ENCODE measurements around the gene CDC73.
A peak's percentile ranks its signal among the peaks of the same experiment; 100 is the strongest.

Gene CDC73

DNA sequence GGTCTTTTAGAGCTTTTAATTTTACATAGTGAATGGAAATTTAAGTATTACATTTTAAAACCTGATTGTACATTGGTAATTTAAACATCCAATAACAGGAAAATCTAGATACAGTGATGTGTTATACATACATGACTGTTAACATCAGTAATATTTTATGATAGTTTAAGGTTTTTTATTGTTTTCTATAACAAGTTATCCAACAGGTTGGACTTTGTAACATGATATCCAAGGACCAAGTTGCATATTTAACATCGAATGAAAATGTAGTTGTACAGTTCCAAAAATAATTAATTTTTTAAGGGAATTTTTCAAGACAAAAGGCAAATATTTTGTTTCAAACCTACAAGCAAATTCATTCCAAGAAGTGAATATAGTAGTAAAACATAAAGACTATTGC is 31.0 kb upstream of the CDC73 start:
- TF ChIP-seq, protein P1, sequence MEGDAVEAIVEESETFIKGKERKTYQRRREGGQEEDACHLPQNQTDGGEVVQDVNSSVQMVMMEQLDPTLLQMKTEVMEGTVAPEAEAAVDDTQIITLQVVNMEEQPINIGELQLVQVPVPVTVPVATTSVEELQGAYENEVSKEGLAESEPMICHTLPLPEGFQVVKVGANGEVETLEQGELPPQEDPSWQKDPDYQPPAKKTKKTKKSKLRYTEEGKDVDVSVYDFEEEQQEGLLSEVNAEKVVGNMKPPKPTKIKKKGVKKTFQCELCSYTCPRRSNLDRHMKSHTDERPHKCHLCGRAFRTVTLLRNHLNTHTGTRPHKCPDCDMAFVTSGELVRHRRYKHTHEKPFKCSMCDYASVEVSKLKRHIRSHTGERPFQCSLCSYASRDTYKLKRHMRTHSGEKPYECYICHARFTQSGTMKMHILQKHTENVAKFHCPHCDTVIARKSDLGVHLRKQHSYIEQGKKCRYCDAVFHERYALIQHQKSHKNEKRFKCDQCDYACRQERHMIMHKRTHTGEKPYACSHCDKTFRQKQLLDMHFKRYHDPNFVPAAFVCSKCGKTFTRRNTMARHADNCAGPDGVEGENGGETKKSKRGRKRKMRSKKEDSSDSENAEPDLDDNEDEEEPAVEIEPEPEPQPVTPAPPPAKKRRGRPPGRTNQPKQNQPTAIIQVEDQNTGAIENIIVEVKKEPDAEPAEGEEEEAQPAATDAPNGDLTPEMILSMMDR (IDR thresholded peaks at IDR 0.05; ENCODE audit: low read depth, low read length): no peak
- DNase-seq (ENCODE audit: extremely low read depth, low read depth): no peak

DNA sequence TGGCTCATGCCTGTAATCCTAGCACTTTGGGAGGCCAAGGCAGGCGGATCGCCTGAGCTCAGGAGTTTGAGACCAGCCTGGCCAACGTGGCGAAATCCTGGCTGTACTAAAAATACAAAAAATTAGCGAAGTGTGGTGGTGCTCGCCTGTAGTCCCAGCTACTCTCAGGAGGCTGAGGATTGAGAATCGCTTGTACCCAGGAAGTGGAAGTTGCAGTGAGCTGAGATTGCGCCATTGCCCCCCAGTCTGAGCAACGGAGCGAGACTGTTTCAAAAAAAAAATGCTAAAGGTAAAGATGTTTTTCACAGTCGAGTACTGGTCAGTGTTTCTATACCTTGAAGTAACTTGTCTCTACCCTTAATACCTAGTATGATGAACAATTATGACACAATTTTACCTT is 27.7 kb upstream of the CDC73 start:
- no peak for DNase-seq (ENCODE audit: extremely low read depth, low read depth)
- TF ChIP-seq, protein P1 (IDR thresholded peaks at IDR 0.05; ENCODE audit: low read depth, low read length): no peak

DNA sequence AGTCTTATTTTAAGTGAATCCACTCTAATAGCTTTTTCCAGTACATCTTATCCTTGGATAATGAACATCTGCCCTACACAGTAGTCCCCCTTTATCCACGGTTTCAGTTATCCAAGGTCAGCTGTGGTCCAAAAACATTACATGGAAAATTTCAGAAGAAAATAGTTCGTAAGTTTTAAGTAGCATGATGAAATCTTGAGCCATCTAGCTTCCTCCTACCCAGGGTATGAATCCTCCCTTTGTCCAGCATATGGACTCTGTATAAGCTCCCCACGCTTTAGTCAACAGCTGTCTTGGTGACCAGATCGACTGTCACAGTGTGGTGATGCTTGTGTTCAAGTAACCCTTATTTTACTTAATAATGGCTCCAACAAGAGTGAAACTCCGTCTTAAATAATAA is 19.2 kb upstream of the CDC73 start:
- TF ChIP-seq, protein P1 (IDR thresholded peaks at IDR 0.05; ENCODE audit: low read depth, low read length): no peak
- no peak for DNase-seq (ENCODE audit: extremely low read depth, low read depth)

DNA sequence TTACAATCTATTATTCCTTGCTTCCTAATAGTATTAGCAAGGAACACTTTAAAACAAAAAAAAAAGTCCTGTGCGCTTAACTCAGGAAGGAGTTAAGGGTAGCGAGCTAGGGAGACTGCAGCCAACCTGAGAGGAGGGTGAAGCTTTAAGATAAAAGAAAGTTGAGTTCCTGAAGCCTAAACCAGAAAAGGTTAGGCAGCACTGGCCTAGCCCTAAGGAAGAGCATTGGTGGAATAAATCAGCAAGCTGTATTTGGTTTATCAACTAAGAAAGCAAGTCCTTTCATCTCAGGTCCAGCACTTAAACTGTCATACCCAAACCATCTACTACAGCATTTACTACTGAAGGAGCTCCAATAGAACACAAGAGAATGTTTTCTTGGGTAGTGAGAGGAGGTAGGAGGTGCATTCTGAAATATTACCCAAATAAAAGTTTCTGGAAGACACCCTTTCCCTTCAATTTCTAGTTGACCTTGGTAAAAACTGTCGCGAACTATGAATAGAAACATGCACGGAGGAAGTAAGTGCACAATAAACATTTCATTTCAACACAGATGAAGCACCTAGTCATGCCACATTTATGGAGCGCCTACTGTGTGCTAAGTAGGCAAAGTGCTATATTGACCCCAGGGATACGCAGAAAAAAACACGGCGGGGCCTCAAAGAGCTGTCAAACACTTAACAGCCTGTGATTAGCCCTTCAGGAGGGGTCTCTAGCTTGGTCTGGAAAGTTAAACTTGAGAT is 17.9 kb upstream of the CDC73 start:
- no peak for DNase-seq (ENCODE audit: extremely low read depth, low read depth)

DNA sequence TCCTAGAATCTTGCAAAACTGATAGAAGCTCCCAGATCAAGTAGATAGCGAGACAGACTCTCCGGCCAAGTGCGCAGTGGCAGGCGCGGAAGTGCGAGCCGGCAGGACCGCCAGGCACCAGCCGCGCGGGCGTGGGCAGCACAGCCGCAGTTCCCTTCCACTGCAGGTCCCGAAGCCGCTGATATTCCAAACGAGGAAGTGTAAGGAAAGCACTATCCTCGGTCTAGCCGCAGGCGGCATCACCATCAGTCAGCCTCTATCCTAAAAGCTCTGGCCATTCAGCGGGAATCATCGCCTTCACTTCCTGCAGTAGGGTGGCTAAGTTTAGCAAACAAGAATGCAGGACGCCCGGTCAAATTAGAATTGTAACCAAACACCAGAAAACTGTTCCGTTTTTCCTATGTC is 17.3 kb upstream of the CDC73 start:
- no peak for DNase-seq (ENCODE audit: extremely low read depth, low read depth)
- TF ChIP-seq, protein P1 (IDR thresholded peaks at IDR 0.05; ENCODE audit: low read depth, low read length): no peak

More for the DNA sequence above, 17.9 kb upstream of the CDC73 start:
- TF ChIP-seq, protein P1 (IDR thresholded peaks at IDR 0.05; ENCODE audit: low read depth, low read length): no peak

DNA sequence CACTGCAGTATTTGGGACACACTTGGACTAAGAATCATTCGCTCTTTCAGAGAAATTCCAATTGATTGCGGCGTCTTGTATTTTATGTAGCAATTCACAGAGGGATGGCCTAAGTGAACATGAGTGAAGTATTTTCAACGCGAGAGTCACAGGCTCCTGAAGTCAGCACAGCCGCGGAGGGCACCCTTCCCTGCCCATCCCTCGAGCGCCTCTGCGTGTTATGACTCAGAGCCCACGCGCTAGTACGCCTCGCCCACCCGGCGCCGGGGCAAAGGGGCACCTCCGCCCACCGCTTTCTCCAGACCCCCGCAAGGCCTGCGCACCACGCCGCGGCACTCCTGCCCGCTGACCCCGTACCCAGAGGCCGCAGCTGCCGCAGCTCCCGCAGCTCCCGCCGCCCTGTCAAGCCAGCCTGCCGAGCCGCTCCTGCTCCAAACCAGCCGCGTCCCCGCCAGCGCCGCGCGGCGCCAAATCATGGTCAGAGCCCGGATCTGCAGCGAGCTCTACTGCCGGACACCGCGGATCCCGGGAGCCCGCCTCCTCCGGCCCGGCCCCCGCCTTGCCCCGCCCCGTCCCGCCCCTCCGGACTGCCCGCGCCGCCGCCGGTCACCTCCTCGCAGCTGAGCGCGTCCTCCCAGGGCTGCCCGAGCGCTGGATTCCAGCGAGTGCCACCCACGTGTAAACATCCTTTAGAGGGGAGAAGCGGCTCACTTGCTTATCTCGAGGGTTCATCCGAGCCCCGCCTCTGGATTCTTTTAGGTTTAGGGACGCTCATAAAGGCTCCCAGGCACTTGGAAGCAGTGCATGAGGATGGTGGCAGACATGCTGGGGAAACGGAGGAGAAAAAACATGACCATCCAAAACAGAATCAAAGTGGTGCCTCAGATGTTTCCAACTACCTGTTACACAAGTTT is 16.7 kb upstream of the CDC73 start, which contains the start of gene GLRX2:
TSS of gene GLRX2 (minus strand) at position 508 of the 914 bp plus-strand sequence. CDS start at position 476, 32 bp downstream.
- TF ChIP-seq, protein P1 (IDR thresholded peaks at IDR 0.05; ENCODE audit: low read depth, low read length): no peak; the same call in 1 of the 2 replicates
- DNase-seq (ENCODE audit: extremely low read depth, low read depth): peak; percentile 60

DNA sequence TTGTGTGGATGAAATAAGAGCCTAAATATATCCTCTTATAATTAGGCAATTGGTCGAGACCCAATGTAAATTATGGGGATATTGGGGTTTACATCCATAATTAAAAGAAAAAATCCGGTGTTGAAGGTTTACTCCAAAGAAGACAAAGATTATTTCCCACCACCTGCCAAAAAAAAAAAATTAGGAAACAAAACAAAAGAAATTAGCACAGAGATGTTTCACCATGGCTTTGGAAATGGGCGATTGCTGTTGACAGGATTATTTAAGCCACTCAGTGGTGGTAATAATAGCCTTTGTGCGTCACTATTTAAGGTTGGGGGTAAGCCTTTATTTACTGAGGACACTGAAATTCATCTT is 16.0 kb upstream of the CDC73 start:
- DNase-seq (ENCODE audit: extremely low read depth, low read depth): no peak

More for the DNA sequence above, 16.0 kb upstream of the CDC73 start:
- TF ChIP-seq, protein P1 (IDR thresholded peaks at IDR 0.05; ENCODE audit: low read depth, low read length): no peak

All from AG09319 (cell line).